ENCODE measurements around the gene EMSY.

DNA sequence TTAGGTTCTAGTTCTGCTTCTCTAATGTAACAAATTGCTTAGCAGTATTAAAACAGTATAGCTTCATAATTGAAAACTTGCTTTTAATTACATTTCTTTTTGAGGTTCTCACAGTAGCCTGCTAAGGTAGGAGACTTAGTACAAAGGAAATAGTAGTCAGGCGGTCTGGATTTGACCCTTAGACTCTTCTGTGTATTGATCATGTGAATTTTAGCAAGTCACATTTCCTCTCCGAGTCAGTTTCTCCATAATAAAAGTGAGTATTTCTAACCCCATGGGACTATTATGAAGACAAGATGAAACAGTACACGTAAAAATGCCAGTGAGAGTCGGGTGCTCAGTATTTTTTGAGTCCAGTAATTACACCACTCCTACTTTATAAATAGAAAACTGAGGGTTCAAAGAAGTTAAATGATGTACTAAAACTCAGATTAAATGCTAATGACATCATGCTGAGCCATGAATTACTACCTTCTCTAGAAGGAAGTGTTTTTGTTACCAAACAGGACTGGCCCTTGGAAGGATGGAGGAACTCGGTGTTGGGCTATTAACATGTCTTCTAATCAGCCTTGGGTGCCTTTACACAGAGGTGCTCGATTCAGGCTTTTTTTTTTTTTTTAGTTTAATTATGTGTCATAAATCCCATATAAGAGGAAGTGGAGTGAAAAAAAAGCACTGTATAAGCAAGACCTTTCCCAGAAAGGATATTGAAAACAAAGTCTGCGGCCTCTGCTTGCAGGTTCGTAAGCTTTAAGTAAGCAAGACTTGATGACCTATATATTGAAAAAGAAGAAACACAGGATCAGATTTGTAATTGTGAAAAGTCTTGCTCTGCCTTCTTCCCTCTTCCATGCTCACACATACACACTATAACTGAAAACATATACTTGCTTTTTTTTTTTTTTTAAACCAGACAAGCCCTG lies 109.0 kb downstream of the EMSY start:
- TF ChIP-seq GABPA (IDR thresholded peaks at IDR 0.05; ENCODE audit: borderline replicate concordance, insufficient read depth, low read length) (no peak), EZH2 (IDR thresholded peaks at IDR 0.05; ENCODE audit: low read depth, low read length, severe bottlenecking) (no peak), RAD21 (IDR thresholded peaks at IDR 0.05 in 1 of 2, conservative IDR thresholded peaks at IDR 0.05 in 1 of 2; ENCODE audit: low read depth in 2 of 2, low read length in 2 of 2) (no peak), ATF3 (IDR thresholded peaks at IDR 0.05; ENCODE audit: insufficient read depth, low read depth, low read length) (no peak), TAF1 (IDR thresholded peaks at IDR 0.05; ENCODE audit: low read depth, low read length) (no peak), POLR2A (IDR thresholded peaks at IDR 0.05; ENCODE audit: control extremely low read depth in 1 of 2, low read depth in 2 of 2, low read length in 2 of 2) (no peak), SP1 (IDR thresholded peaks at IDR 0.05; ENCODE audit: low read depth, low read length) (no peak), EP300 (IDR thresholded peaks at IDR 0.05; ENCODE audit: borderline replicate concordance in 1 of 2, low read depth in 2 of 2, low read length in 2 of 2) (no peak), POLR2AphosphoS5 (IDR thresholded peaks at IDR 0.05; ENCODE audit: low read depth, low read length) (no peak), SUZ12 (IDR thresholded peaks at IDR 0.05; ENCODE audit: low read length) (no peak), CREB1 (IDR thresholded peaks at IDR 0.05) (no peak), SIN3A (conservative IDR thresholded peaks at IDR 0.05 in 1 of 2, IDR thresholded peaks at IDR 0.05 in 1 of 2; ENCODE audit: low read depth in 1 of 2, low read length in 2 of 2) (no peak)
- TF ChIP-seq, protein P1, sequence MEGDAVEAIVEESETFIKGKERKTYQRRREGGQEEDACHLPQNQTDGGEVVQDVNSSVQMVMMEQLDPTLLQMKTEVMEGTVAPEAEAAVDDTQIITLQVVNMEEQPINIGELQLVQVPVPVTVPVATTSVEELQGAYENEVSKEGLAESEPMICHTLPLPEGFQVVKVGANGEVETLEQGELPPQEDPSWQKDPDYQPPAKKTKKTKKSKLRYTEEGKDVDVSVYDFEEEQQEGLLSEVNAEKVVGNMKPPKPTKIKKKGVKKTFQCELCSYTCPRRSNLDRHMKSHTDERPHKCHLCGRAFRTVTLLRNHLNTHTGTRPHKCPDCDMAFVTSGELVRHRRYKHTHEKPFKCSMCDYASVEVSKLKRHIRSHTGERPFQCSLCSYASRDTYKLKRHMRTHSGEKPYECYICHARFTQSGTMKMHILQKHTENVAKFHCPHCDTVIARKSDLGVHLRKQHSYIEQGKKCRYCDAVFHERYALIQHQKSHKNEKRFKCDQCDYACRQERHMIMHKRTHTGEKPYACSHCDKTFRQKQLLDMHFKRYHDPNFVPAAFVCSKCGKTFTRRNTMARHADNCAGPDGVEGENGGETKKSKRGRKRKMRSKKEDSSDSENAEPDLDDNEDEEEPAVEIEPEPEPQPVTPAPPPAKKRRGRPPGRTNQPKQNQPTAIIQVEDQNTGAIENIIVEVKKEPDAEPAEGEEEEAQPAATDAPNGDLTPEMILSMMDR (IDR thresholded peaks at IDR 0.05; ENCODE audit: control extremely low read depth in 1 of 3, insufficient read depth in 1 of 3, low read depth in 1 of 3, low read length in 3 of 3) = no peak
